Daoy (cell line): Measurements from ENCODE around the gene COA1. TPM values are rescaled to one million over a fixed set of nuclear protein-coding genes. Genes with fewer than 3 reads are reported as not detected.
A peak's percentile ranks its signal among the peaks of the same experiment; 100 is the strongest.

Experiments used
- DNase-seq: peaks from one replicate; pipeline ENCODE4 v3.0.0-alpha.2; 2015; ENCODE audit warnings: low read depth
- total RNA-seq: library from RNA; depleted of rRNA; stranded (reverse); fragments of >200 nt; shearing (Covaris generic); gene quantifications from 2 replicates; pipeline ENCODE4 v1.2.3, GENCODE V29; 2014

The COA1 gene
- total RNA-seq, 1 experiment from 2014 or later = 162 TPM

DNA sequence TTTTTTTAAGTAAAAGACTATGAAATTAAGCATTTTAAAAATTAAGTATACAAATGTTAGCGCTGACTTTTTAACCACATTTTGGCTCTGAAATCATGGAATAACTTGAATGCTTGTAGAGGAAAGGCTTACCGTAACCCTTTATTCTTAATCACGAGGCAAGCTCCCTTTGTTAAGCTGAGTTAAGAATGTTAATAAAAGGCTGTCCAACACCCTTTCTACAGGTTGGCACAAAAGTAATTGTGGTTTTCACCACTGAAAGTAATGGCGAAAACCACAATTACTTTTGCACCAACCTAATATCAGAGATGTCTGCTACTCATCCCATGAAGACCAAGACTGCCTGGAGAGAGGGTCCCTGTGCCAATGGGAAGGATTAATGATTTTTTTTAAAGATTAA is 75.9 kb downstream of the COA1 start:
- DNase-seq = no peak

DNA sequence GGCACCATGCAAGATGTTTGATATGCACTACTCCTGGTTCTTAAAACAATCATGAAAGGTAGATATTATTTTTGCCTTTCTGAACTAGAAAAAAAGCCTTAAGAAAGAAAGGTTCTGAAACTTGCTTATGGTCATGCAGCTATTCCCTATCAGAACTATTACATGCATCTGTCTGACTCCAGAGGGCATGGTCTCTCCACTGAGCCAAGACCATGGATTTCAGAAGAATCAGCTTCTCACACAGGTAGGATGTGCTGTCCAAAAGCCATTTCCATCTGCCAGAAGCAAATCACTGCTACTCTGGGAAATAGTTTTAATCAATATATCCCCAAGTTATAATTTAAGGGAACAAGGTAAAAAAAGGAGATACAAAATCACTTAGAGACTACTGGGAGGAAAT is 77.0 kb downstream of the COA1 start:
- DNase-seq = no peak

DNA sequence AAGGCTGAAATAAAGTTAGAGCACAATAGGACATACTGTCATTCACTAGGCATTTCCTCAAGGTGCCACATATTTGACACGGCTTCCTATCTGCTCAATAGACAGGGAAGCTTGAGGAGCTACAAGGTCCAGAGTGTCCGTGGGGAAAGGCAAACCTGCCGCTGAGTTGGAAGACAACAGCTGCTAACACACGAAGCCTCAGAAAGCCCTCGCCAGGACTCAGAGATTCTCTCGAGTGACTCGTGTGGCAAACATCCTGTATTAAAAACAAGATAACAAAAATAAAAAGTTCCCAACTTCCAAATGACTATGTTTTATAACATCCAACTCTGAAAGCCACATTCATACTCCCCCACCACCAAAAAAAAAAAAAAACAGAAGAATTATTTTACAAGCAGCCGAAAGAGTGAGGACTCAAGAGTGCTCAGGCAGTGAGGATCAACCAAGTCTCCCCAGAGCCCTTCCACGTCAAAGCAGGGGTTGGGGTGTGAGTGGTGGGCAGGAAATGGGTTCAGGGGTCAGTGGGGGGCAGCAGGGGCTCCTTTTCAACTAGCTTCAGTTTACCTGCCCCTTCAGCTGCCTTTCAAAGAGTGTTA is 78.8 kb downstream of the COA1 start:
- DNase-seq = peak; percentile 66

DNA sequence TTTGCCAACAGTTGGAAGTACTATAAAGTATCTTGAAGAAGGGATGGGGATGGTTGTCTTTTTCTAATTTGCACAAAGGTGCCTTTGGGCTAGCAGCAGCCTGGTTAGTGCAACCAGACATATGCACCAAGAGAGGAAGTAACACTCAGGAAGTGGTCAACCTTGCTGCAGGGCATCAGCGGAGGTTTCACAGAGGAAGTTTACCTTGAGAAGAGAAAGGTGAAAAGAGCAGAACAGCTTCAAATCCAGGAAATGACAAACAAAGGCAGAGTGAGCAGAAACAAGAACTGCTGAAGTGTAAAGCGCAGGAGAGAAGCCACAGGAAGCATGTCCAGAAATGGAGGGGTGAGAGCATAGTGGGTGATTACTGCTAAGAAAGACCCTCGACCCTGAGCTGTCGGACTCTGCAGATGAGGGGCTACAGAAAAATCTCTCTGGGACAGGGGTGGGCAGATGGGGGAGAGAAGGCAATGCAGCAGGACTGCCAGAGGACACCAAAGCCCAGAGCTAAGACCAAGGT is 79.5 kb downstream of the COA1 start:
- DNase-seq = peak; percentile 86

DNA sequence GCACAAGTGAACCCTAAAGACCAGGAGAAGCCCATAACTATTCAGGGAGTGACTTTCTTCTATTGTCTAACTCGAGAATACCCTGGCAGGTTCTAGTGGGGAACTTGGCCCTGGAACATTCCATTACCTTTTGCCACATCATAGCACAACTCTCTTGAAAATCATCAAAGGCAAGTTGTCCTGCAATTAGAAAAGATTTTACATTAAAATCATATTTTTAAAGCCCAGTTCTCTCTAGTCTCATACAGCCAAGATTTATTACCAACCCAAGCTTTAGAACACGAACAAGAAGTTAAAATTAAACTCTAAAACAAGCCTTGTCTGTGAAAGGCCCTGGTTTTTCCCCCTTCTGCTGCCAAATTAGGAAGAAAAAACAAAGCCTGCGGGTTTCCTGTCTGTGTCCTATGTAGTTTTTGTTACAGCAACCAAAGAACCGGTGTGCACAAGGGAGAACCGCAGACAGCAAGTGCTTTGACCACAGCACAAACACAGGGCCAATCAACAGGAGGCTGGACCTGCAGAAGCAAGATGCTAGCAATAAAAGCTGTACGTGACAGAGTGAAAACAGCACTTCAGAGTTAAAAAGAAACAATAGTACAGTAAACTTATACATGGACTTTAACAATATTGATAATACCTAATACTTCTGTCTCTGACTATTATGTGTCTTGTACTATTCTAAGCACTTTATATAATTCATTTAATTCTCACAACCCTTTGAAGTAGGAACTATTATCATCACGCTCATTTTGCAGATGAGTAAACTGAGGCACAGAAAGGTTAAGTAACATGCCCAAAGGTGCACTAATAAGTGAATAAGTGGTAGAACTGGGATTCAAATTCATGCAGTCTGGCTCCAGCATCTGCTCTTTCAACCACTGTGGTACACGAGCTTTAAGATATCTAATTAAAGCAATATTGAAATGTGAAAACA is 80.6 kb downstream of the COA1 start:
- peak; percentile 98 for DNase-seq

- DNase-seq = peak; percentile 100
These were observed 81.5 kb downstream of the COA1 start for GRCh38 chr7:43647673-43648472.

GRCh38 chr7:43647339-43647672 is 82.0 kb downstream of the COA1 start:
- DNase-seq = peak; percentile 94

DNA sequence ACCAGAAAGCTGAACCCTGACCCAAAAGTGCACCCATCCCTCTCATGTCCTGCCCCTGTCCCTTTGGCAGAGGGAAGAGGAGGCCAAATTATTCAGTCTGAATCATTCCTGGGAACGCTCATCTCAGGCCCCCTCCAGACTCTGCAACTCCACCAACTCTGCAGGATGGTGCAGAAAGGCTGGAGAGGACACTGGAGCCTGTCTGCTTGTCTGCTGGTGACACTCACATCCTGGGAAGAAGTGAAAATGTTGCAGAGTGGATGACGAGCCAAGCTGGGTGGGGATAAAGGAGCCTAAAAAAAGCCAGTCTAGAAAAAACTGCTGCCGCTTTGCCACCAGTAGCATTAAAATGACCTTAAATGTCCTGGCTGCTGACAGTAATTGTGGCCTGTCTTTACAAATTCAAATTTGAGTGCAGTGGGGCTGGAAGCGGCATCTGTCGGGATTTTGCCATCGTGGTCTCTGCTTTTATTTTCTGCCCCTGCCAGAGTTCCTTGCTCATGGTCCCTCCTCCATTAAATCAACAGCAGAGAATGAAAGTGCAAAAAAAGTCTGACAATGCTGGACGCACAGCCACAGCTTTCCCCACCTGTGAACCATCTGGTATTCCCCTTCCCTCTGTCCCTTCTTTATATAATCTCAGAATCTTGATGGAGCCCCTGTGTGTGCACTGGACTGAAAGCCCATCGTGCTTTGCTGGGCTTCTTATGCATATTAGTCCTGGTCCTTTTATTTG is 82.6 kb downstream of the COA1 start:
- peak; percentile 75 for DNase-seq

DNA sequence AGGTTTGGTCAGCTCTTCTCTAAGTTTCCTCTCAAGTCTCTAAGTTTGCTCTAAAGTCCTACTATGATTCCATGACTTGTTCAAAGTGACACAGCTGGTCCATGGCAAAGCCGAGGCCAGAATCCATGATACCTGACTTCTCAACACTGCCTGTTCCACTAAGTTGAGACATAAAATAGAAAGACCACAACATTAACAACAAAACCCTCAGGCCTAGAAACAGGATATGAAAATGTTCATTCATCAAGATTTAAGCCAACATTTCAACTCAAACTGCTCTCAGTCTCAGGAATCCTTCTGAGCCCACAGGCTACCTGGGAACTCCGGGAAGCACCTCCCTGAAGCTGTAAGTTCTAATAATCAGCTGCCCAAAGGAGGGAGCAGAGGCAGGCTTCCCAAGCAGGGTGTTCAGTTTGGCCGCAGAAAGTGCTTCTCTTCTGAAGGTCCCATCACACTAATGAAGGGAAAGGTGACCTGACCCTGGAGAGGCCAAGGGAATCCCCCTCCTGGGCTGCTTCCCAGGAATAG is 83.6 kb downstream of the COA1 start:
- peak; percentile 45 for DNase-seq

- DNase-seq = no peak
These were observed 85.5 kb downstream of the COA1 start for GRCh38 chr7:43643846-43644245.

DNA sequence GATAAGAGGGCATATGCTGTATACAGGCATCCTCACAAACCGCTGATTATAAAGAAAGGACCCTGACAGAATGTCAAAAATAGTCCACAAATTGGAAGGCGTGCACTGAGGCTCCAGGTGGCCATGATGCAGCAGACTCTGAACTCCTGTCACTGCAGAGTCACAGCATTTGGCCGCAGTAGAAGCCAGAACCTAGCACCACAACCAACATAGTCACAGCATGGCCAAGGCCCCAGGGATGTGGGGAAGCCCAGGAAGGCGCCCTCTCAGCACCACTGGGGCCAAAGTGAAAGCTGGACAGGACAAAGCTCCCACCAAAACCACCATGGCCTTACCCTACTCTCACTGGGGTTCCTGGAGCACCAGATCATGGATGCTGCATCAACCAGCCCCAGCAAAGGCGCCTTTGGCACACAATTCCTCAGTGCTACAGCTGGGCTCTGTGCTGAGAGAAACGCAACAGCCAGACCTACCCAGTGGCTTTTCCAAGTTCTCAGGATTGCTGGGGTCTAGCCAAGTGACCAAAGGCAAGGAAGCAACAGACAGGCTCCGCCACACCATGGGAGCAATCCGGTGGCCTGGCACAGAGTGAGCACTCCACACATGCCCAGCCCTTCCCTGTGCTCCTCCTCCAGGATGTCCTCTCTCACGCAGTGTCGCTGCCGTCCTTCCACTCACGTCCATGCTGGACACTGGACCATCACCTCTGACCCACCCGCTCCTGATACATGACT is 86.3 kb downstream of the COA1 start:
- no peak for DNase-seq

DNA sequence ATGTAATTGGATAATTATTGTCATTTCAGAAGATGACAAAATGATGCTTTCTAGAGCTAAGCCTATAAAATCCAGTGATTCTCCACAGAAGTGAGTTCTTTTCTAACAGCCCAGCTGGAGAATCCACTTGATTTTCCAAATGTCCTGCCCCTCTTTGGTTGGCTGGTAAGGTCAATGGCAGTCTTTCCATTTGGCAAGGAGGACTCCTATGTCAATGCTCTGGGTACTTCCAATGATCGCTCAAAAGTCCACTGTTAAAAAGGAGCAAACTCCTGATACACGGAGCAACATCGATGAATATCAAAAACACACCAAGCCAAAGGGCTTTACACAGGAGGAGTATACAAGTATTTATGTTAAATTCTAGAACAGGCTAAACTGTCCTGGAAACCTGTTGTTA is 88.6 kb downstream of the COA1 start:
- no peak for DNase-seq

DNA sequence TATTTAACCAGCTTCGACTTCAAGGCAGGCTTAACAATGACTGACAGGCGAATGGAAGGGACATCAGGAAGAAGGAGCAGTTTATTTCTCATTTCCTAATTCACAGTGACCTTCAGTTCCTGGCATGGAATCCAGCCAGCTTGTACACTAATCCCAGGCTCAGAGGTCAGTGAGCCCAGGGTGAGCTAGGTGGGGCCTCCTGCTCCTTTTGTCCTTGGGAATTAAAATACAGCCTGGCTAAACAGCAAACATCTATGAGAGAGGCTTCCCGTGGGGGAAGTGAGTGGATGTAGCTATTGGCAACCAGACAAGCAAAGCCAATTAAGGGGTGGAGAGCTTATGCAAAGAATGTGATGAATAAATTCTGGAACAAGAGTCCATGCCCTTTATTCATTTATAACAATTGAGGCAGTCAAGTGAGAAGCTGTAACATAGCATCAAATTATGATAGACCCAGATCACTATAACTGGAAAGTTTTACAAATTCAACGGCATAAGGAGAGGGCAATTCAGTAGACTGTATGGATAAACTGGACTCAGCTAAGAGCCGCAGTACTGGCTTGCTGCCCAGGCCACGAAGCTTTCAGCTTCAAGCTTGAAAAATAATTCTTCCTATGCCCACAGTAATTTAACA is 89.3 kb downstream of the COA1 start:
- DNase-seq = peak; percentile 92

DNA sequence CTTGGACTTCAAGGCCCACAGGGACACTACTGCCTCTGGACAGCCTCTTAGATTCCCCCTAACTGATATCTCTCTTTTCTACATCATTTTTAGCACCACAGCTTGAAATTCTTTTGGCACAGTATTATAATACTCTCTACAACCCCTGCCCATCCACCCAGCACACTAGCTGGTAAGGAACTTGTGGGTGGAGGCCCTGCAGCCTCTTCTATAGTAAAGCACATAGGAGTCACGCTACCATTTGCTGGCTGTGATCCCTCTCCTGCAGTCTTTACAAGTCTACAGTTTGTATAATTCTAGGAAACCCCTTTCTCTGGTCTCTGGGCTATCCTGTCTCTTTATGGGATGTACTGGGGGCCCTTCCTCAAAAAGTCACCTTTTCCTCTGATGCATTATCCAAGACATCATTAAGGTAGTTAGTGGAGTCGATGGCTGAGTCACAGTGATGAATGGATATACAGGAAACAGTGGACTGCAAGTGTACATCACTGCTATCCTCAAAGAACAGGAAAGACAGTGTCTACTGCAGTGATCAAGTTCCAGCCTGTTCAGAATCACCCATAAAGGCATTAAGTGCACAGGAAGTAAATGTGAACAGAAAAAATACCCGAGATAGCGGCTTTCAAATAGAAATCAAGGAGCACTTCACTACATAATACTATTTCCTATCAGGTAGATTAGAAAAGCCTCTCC is 92.1 kb downstream of the COA1 start:
- peak; percentile 54 for DNase-seq

- peak; percentile 41 for DNase-seq
These were observed 93.2 kb downstream of the COA1 start for GRCh38 chr7:43636093-43636492.

DNA sequence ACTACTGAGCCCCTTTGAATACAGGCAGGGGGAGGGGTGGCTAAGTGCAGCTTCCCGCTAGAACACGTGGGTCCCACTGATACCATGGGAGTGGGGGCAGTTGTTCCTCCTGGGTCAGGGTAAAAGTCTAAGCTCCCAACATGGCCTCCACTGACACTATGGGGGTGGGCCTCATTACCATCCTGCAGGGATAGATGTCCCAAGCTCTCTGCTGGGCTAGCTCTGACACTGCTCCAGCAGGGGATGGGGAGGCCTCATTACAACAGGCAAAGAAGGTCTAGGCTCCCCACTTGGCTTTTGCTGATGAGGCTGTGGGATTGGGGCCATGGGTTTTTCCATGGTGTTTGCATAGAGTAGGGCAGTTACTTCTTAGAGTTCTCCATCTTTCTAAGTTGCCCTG is 94.9 kb downstream of the COA1 start:
- no peak for DNase-seq

GRCh38 chr7:43632746-43633145 is 96.6 kb downstream of the COA1 start:
- DNase-seq = no peak

GRCh38 chr7:43631559-43631958 is 97.8 kb downstream of the COA1 start:
- DNase-seq = no peak

GRCh38 chr7:43630482-43630881 is 98.8 kb downstream of the COA1 start:
- DNase-seq = no peak

GRCh38 chr7:43629857-43630256 is 99.5 kb downstream of the COA1 start:
- no peak for DNase-seq
